Stimulated activated CD8-positive, alpha-beta memory T cell treated with anti-CD3 and anti-CD28 coated beads, Interleukin-4, amount 100 ng/mL, for 1 hour (primary cell): ENCODE data around the gene C1orf210.

ENCODE experiments used
- DNase-seq, 2 donors: peaks; one replicate each; pipeline ENCODE4 v3.0.0-alpha.2; 2020; ENCODE audit warnings: low read depth in 2 of 2, low spot score in 1 of 2

The C1orf210 gene

GRCh38 chr1:43274804-43275180 is 10.6 kb downstream of the C1orf210 start:
- no peak for DNase-seq

GRCh38 chr1:43274125-43274803 is 11.1 kb downstream of the C1orf210 start:
- DNase-seq: no peak

- no peak for DNase-seq
These were observed 11.7 kb downstream of the C1orf210 start for GRCh38 chr1:43273708-43274107.

- no peak for DNase-seq
These were observed 12.5 kb downstream of the C1orf210 start for GRCh38 chr1:43272576-43273571.

GRCh38 chr1:43272161-43272560 is 13.2 kb downstream of the C1orf210 start:
- DNase-seq: no peak

GRCh38 chr1:43271186-43272118 is 13.9 kb downstream of the C1orf210 start:
- no peak for DNase-seq

- no peak for DNase-seq
These were observed 14.8 kb downstream of the C1orf210 start for GRCh38 chr1:43270421-43271095.

GRCh38 chr1:43269627-43270375 is 15.6 kb downstream of the C1orf210 start, which contains the start of gene TMEM125:
TSS of gene TMEM125 (plus strand) at chr1:43269983. CDS start at chr1:43272723, 2,740 bp downstream.
- DNase-seq: no peak

GRCh38 chr1:43267818-43268425 is 17.5 kb downstream of the C1orf210 start:
- no peak for DNase-seq

GRCh38 chr1:43267291-43267805 is 18.0 kb downstream of the C1orf210 start:
- DNase-seq: no peak

- no peak for DNase-seq
These were observed 18.5 kb downstream of the C1orf210 start for GRCh38 chr1:43266881-43267280.

- DNase-seq: no peak
These were observed 19.9 kb downstream of the C1orf210 start for GRCh38 chr1:43265431-43265830.

GRCh38 chr1:43258370-43258769 is 27.0 kb downstream of the C1orf210 start:
- DNase-seq: no peak

- DNase-seq: no peak
These were observed 28.5 kb downstream of the C1orf210 start for GRCh38 chr1:43256675-43257570.

GRCh38 chr1:43255438-43256210 is 29.8 kb downstream of the C1orf210 start:
- DNase-seq: no peak

GRCh38 chr1:43253876-43254275 is 31.5 kb downstream of the C1orf210 start:
- no peak for DNase-seq

- DNase-seq: no peak
These were observed 32.2 kb downstream of the C1orf210 start for GRCh38 chr1:43253173-43253572.
